ENCODE results near the gene STK11.
A peak's percentile ranks its signal among the peaks of the same experiment; 100 is the strongest.

Gene STK11

DNA sequence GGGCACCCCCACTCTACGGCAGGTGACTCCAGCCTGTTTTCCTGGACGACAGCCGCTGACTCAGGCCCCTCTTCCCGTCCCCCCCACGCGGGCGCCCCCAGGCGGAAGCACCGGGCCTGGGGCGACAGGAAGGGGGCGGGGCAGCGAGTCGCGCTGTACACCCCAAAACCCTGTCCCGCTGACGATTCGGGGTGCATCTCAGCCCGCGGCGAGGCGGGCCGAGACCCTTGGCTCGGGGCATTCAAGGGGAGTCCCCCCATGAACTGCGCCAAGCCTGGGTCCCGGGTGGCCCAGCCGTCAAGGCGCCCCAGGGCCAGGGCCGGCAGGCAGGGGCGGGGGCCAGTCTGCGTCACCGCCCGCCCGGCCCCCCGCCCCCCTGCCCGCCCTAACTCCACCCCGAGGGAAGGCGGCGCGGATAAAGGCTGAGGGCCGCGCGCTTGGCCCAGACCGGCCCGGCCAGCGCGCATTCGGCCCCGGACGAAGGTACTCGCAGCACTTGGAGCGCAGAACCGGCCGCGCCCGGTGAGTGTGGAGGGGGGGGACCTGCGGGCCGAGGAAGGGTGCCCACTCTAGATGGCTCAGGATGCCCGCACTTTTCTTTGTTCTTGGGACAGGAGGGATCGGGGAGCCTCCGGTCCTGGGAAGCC is 42.7 kb downstream of the STK11 start, which contains the start of gene MIDN:
Gene MIDN (plus strand): TSS at position 445 of the 647 bp plus-strand sequence. CDS start 1,714 bp downstream, outside the sequence.
- WGBS (ENCODE audit: extremely low coverage, insufficient coverage, low lambda C conversion rate): no CpG with 5 or more reads among the region's 60 CpGs
- Histone ChIP-seq H3K9ac (ENCODE audit: low read length) (peak within 1 kb of the TSS; percentile 94), H3K4me2 (ENCODE audit: low read length) (peak within 1 kb of the TSS; percentile 84), H2BK120ac (ENCODE audit: low read depth, low read length) (peak within 1 kb of the TSS; percentile 61), H3K27me3 (ENCODE audit: insufficient read depth, low read length, poor library complexity) (no peaks in the 10 kb centered on the region), H2AK5ac (ENCODE audit: low read length) (no peak within 1 kb of the TSS), H3K27ac (ENCODE audit: low read depth, low read length) (peak within 1 kb of the TSS; percentile 99), H4K8ac (ENCODE audit: low read depth, low read length) (peak within 1 kb of the TSS; percentile 69), H3K4me1 (ENCODE audit: control insufficient read depth, low read depth, low read length) (no peaks in the 10 kb centered on the region), H2BK5ac (ENCODE audit: low read length) (peak within 1 kb of the TSS; percentile 78), H3K4me3 (ENCODE audit: low read length) (peak within 1 kb of the TSS; percentile 86), H3K18ac (ENCODE audit: low read length) (peak within 1 kb of the TSS; percentile 92), H3K23ac (ENCODE audit: low read length) (peak within 1 kb of the TSS; percentile 66), H3K79me1 (ENCODE audit: low read length) (no peaks in the 10 kb centered on the region), H3K36me3 (ENCODE audit: control insufficient read depth, insufficient read depth, low read length) (peaks cover 5% of the 10 kb centered on the region), H3K79me2 (ENCODE audit: control insufficient read depth, insufficient read depth, low read length) (peaks cover 33% of the 10 kb centered on the region), H2BK15ac (replicated peaks; ENCODE audit: low read depth) (no peak within 1 kb of the TSS), H3K4ac (ENCODE audit: low read depth, low read length) (peak within 1 kb of the TSS; percentile 93), H3K56ac (ENCODE audit: low read length) (peak within 1 kb of the TSS; percentile 98), H4K5ac (ENCODE audit: low read length) (no peak within 1 kb of the TSS)
- peak; percentile 90 for DNase-seq

DNA sequence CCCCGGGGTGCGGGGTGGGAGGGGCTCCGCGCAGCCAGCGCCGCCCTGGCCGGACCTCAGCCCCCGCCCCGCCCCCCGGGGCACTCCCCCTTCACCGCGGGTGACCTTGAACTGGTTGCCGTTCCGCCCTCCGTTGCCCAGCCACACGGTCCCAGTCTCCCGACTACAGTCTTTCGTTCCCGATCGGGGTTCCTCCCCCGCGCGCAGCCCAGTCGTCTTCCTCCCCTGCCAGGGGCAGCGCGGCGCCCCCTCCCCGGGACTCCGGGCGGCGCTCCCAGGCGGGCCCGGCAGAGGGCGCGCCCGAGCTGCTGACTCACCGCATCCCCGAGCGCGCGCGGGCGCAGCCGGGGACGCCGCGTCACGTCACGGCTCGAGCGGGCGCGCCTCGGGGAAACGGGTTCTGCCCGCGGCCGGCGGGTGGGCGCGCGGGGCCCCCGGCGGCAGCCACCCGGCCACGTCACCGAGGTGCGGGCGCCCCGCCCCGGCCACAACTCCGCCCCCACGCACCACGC is 43.3 kb downstream of the STK11 start:
- Histone ChIP-seq H3K4ac (ENCODE audit: low read depth, low read length) (peak overlapping the region; percentile 93), H3K27me3 (ENCODE audit: insufficient read depth, low read length, poor library complexity) (no peaks in the 10 kb centered on the region), H3K23ac (ENCODE audit: low read length) (peak overlapping the region; percentile 45), H2BK5ac (ENCODE audit: low read length) (no peak overlapping the region), H4K8ac (ENCODE audit: low read depth, low read length) (peak overlapping the region; percentile 69), H3K27ac (ENCODE audit: low read depth, low read length) (peak overlapping the region; percentile 99), H3K36me3 (ENCODE audit: control insufficient read depth, insufficient read depth, low read length) (peaks cover 7% of the 10 kb centered on the region), H3K18ac (ENCODE audit: low read length) (peak overlapping the region; percentile 92), H3K4me2 (ENCODE audit: low read length) (peak overlapping the region; percentile 22), H3K56ac (ENCODE audit: low read length) (peak overlapping the region; percentile 98), H3K9ac (ENCODE audit: low read length) (peak overlapping the region; percentile 94), H3K79me2 (ENCODE audit: control insufficient read depth, insufficient read depth, low read length) (peaks cover 39% of the 10 kb centered on the region), H2AK5ac (ENCODE audit: low read length) (no peak overlapping the region), H3K79me1 (ENCODE audit: low read length) (peaks cover 2% of the 10 kb centered on the region), H2BK15ac (replicated peaks; ENCODE audit: low read depth) (no peak overlapping the region), H3K4me3 (ENCODE audit: low read length) (peak overlapping the region; percentile 86), H2BK120ac (ENCODE audit: low read depth, low read length) (peak overlapping the region; percentile 61), H3K4me1 (ENCODE audit: control insufficient read depth, low read depth, low read length) (no peaks in the 10 kb centered on the region), H4K5ac (ENCODE audit: low read length) (no peak overlapping the region)
- no CpG with 5 or more reads among the region's 74 CpGs for WGBS (ENCODE audit: extremely low coverage, insufficient coverage, low lambda C conversion rate)
- no peak for DNase-seq

DNA sequence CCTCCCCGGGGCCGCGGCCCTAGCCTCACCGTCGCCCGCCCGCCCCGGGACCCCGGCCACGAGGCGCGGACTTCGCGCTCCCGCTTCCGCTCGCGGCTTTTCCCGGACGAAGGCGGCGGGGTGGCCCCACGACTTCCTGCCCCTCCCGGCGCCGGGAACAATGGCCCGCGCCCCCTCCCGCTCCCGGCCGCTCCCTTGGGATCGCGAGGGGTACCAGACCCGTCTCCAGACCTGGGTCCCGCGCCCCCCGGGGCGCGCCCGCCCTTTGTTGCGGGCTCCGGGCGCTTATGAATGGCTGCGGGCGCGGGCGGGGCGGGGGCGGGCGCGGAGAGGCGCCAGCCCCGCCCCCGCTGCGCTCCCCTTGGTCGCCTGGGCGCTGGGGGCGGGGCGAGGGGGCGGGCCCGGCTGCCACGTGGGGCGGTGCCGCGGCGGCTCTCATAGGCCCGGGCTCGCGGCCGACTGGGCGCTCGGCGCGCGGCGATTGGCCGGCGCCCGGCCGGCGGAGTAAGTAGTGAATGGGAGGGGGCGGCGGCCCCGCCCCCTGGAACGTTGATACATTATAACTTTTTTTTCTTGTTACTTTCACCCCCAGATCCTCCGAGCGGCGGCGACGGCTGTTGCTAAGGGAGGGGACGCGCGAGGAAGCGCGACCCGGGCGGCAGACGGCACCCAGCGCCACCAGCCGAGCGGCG is 43.9 kb downstream of the STK11 start:
- Histone ChIP-seq H3K36me3 (ENCODE audit: control insufficient read depth, insufficient read depth, low read length) (peaks cover 10% of the 10 kb centered on the region), H3K27me3 (ENCODE audit: insufficient read depth, low read length, poor library complexity) (no peaks in the 10 kb centered on the region), H2AK5ac (ENCODE audit: low read length) (no peak overlapping the region), H3K18ac (ENCODE audit: low read length) (peak overlapping the region; percentile 99), H3K56ac (ENCODE audit: low read length) (peak overlapping the region; percentile 98), H3K4me3 (ENCODE audit: low read length) (peak overlapping the region; percentile 77), H3K79me2 (ENCODE audit: control insufficient read depth, insufficient read depth, low read length) (peaks cover 45% of the 10 kb centered on the region), H4K5ac (ENCODE audit: low read length) (no peak overlapping the region), H3K4me1 (ENCODE audit: control insufficient read depth, low read depth, low read length) (no peaks in the 10 kb centered on the region), H4K8ac (ENCODE audit: low read depth, low read length) (peak overlapping the region; percentile 69), H2BK15ac (replicated peaks; ENCODE audit: low read depth) (no peak overlapping the region), H2BK120ac (ENCODE audit: low read depth, low read length) (peak overlapping the region; percentile 61), H2BK5ac (ENCODE audit: low read length) (no peak overlapping the region), H3K9ac (ENCODE audit: low read length) (peak overlapping the region; percentile 96), H3K27ac (ENCODE audit: low read depth, low read length) (peak overlapping the region; percentile 99), H3K4me2 (ENCODE audit: low read length) (no peak overlapping the region), H3K4ac (ENCODE audit: low read depth, low read length) (peak overlapping the region; percentile 100), H3K79me1 (ENCODE audit: low read length) (peaks cover 2% of the 10 kb centered on the region), H3K23ac (ENCODE audit: low read length) (peak overlapping the region; percentile 45)
- peak; percentile 97 for DNase-seq
- no CpG with 5 or more reads among the region's 102 CpGs for WGBS (ENCODE audit: extremely low coverage, insufficient coverage, low lambda C conversion rate)

DNA sequence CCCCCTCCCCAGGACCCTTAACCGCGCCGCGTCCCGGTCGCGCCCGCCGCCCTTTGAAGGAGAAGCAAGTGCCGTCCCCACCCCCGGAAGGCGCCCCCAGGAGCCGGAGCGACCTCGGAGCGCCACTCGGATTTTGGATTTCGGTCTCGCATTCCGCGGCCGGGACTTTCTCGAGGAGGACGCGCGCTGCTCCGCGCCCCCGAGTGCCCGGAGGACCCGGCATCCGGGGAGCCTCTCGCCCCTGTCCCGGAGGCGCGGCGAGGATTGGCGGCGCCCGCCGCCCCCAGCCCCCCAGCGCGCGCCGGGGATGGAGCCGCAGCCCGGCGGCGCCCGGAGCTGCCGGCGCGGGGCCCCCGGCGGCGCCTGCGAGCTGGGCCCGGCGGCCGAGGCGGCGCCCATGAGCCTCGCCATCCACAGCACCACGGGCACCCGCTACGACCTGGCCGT is 44.4 kb downstream of the STK11 start:
- H3K56ac ChIP-seq (ENCODE audit: low read length): peak overlapping the region; percentile 97
- no peak overlapping the region for H3K4me2 ChIP-seq (ENCODE audit: low read length)
- peak overlapping the region; percentile 99 for H3K18ac ChIP-seq (ENCODE audit: low read length)
- peak overlapping the region; percentile 94 for H3K23ac ChIP-seq (ENCODE audit: low read length)
- no peak overlapping the region for H2AK5ac ChIP-seq (ENCODE audit: low read length)
- H3K79me1 ChIP-seq (ENCODE audit: low read length): peaks cover 8% of the 10 kb centered on the region
- H3K4me1 ChIP-seq (ENCODE audit: control insufficient read depth, low read depth, low read length): no peaks in the 10 kb centered on the region
- peaks cover 51% of the 10 kb centered on the region for H3K79me2 ChIP-seq (ENCODE audit: control insufficient read depth, insufficient read depth, low read length)
- no peaks in the 10 kb centered on the region for H3K27me3 ChIP-seq (ENCODE audit: insufficient read depth, low read length, poor library complexity)
- WGBS (ENCODE audit: extremely low coverage, insufficient coverage, low lambda C conversion rate): no CpG with 5 or more reads among the region's 67 CpGs
- peak overlapping the region; percentile 46 for H2BK120ac ChIP-seq (ENCODE audit: low read depth, low read length)
- H2BK15ac ChIP-seq (replicated peaks; ENCODE audit: low read depth): no peak overlapping the region
- H2BK5ac ChIP-seq (ENCODE audit: low read length): no peak overlapping the region
- peak overlapping the region; percentile 100 for H3K4ac ChIP-seq (ENCODE audit: low read depth, low read length)
- peak overlapping the region; percentile 77 for H3K4me3 ChIP-seq (ENCODE audit: low read length)
- H4K5ac ChIP-seq (ENCODE audit: low read length): no peak overlapping the region
- no peak for DNase-seq
- peak overlapping the region; percentile 6 for H4K8ac ChIP-seq (ENCODE audit: low read depth, low read length)
- peak overlapping the region; percentile 96 for H3K9ac ChIP-seq (ENCODE audit: low read length)
- peaks cover 15% of the 10 kb centered on the region for H3K36me3 ChIP-seq (ENCODE audit: control insufficient read depth, insufficient read depth, low read length)
- peak overlapping the region; percentile 91 for H3K27ac ChIP-seq (ENCODE audit: low read depth, low read length)

DNA sequence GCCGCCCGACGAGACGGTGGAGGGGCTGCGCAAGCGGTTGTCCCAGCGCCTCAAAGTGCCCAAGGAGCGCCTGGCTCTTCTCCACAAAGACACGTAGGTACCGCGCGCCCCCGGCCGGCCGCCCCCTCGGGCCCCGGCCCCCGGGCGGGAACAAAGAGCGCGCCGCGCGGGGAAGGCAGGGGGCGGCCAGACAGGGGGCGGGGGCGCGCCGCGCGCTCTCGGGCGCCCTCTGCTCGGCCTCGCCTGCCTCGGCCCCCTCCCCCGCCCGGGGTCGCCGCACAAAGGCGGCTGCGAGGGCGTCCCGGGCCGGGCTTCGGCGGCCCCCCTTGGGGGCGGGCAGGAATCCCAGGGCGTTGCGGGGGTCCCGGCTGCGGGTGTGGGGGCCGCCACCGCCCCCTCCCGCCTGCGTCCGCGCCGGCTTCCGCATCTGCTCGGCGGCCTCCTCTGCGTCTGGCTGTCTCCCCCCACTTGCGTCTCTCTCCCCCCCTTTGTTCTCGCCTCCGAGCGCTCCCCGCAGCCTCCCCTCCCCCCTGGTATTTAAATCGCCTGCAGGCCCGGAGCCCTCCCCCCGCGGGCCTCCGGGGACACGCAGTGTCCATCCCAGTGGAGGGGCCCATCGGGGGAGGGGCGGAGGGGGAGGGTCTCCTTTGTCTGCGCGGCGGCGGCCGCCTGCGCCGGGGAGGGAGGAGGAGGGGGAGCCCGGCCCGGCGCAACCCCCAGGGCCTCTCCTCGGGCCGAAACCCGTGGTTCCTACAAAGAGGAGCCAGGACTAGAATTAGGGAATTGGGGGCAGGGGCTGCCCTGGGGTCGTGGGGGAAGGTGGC is 45.1 kb downstream of the STK11 start:
- Histone ChIP-seq H3K23ac (ENCODE audit: low read length) (peak overlapping the region; percentile 94), H3K79me1 (ENCODE audit: low read length) (peaks cover 13% of the 10 kb centered on the region), H2BK5ac (ENCODE audit: low read length) (peak overlapping the region; percentile 75), H3K18ac (ENCODE audit: low read length) (peak overlapping the region; percentile 99), H3K4me1 (ENCODE audit: control insufficient read depth, low read depth, low read length) (no peaks in the 10 kb centered on the region), H2BK120ac (ENCODE audit: low read depth, low read length) (peak overlapping the region; percentile 90), H3K56ac (ENCODE audit: low read length) (peak overlapping the region; percentile 97), H3K4ac (ENCODE audit: low read depth, low read length) (peak overlapping the region; percentile 100), H4K5ac (ENCODE audit: low read length) (no peak overlapping the region), H3K27ac (ENCODE audit: low read depth, low read length) (peak overlapping the region; percentile 91), H3K36me3 (ENCODE audit: control insufficient read depth, insufficient read depth, low read length) (peaks cover 18% of the 10 kb centered on the region), H3K27me3 (ENCODE audit: insufficient read depth, low read length, poor library complexity) (no peaks in the 10 kb centered on the region), H3K79me2 (ENCODE audit: control insufficient read depth, insufficient read depth, low read length) (peaks cover 57% of the 10 kb centered on the region), H2BK15ac (replicated peaks; ENCODE audit: low read depth) (no peak overlapping the region), H3K4me3 (ENCODE audit: low read length) (peak overlapping the region; percentile 77), H2AK5ac (ENCODE audit: low read length) (peak overlapping the region; percentile 54), H3K9ac (ENCODE audit: low read length) (peak overlapping the region; percentile 96), H4K8ac (ENCODE audit: low read depth, low read length) (peak overlapping the region; percentile 77), H3K4me2 (ENCODE audit: low read length) (peak overlapping the region; percentile 94)
- WGBS (ENCODE audit: extremely low coverage, insufficient coverage, low lambda C conversion rate): no CpG with 5 or more reads among the region's 90 CpGs
- peak; percentile 92 for DNase-seq

Measured in mesendoderm (in vitro differentiated cells).